OCI-LY1 (cell line): ENCODE measurements around the gene LAMA3.

Experiments
- H2AFZ ChIP-seq: fragments of 200-600 bp; sonication (generic), shearing (Covaris generic); 2 replicates; pipeline ENCODE4 v1.6.0; 2014; ENCODE audit warnings: antibody characterized with exemption, mild to moderate bottlenecking, low read length
- H3F3A ChIP-seq: fragments of 200-600 bp; sonication (generic), shearing (Covaris generic); 2 replicates; pipeline ENCODE4 v1.6.0; 2014; ENCODE audit warnings: mild to moderate bottlenecking, antibody characterized with exemption, low read length, moderate library complexity; ENCODE audit not compliant: insufficient read depth
- H3K27ac ChIP-seq: fragments of 200-600 bp; sonication (generic); 2 replicates; pipeline ENCODE4 v1.5.1; 2014; ENCODE audit warnings: low read length, mixed run types, mild to moderate bottlenecking, low read depth; ENCODE audit not compliant: poor library complexity, severe bottlenecking
- H3K27me3 ChIP-seq: fragments of 200-600 bp; sonication (generic); 2 replicates; pipeline ENCODE4 v1.6.0; 2014; ENCODE audit warnings: antibody characterized with exemption, mild to moderate bottlenecking, low read length, moderate library complexity; ENCODE audit not compliant: insufficient read depth
- H3K36me3 ChIP-seq: fragments of 200-600 bp; sonication (generic); 2 replicates; pipeline ENCODE4 v1.6.1; 2014; ENCODE audit warnings: mild to moderate bottlenecking, antibody characterized with exemption, low read length, moderate library complexity, mixed read lengths; ENCODE audit not compliant: insufficient read depth
- H3K4me1 ChIP-seq: fragments of 200-600 bp; sonication (generic); 2 replicates; pipeline ENCODE4 v1.5.1; 2014; ENCODE audit warnings: mild to moderate bottlenecking, low read length, moderate library complexity; ENCODE audit not compliant: insufficient read depth, severe bottlenecking
- H3K4me2 ChIP-seq: fragments of 200-600 bp; sonication (generic), shearing (Covaris generic); 2 replicates; pipeline ENCODE4 v1.6.1; 2014; ENCODE audit warnings: low read length
- H3K4me3 ChIP-seq: fragments of 200-600 bp; sonication (generic); 2 replicates; pipeline ENCODE4 v1.5.1; 2014; ENCODE audit warnings: low read length, low read depth, mild to moderate bottlenecking, mixed read lengths; ENCODE audit not compliant: poor library complexity, severe bottlenecking
- H3K79me2 ChIP-seq: fragments of 200-600 bp; shearing (Covaris generic); 2 replicates; pipeline ENCODE4 v1.6.1; 2016; ENCODE audit warnings: mixed run types, low read length, mixed read lengths; ENCODE audit not compliant: insufficient read depth
- H3K9ac ChIP-seq: fragments of 200-600 bp; sonication (generic), shearing (Covaris generic); 2 replicates; pipeline ENCODE4 v1.6.1; 2014; ENCODE audit warnings: mild to moderate bottlenecking, low read length, mixed read lengths
- H3K9me2 ChIP-seq: fragments of 200-600 bp; sonication (generic), shearing (Covaris generic); 2 replicates; pipeline ENCODE4 v1.6.1; 2014; ENCODE audit warnings: low read depth, mild to moderate bottlenecking, low read length, mixed read lengths
- H3K9me3 ChIP-seq: fragments of 200-600 bp; shearing (Covaris generic); 2 replicates; pipeline ENCODE4 v1.6.1; 2014; ENCODE audit warnings: low read length, mixed read lengths
- H4K20me1 ChIP-seq: fragments of 200-600 bp; sonication (generic), shearing (Covaris generic); 2 replicates; pipeline ENCODE4 v1.6.0; 2016; ENCODE audit warnings: mild to moderate bottlenecking, low read length; ENCODE audit not compliant: insufficient read depth
- EZH2 ChIP-seq: fragments of 200-600 bp; sonication (generic), shearing (Covaris generic); IDR thresholded peaks from 2 replicates; pipeline ENCODE4 v1.8.0; 2017; ENCODE audit warnings: borderline replicate concordance, mixed run types, mild to moderate bottlenecking, antibody characterized with exemption, low read length, moderate library complexity, mixed read lengths
- TF ChIP-seq, protein P1 (sequence below): fragments of 200-600 bp; sonication (generic), shearing (Covaris generic); IDR thresholded peaks from 2 replicates; pipeline ENCODE4 v1.5.1; 2017; ENCODE audit warnings: mild to moderate bottlenecking, antibody characterized with exemption, low read length, moderate library complexity, mixed read lengths

The LAMA3 gene

DNA sequence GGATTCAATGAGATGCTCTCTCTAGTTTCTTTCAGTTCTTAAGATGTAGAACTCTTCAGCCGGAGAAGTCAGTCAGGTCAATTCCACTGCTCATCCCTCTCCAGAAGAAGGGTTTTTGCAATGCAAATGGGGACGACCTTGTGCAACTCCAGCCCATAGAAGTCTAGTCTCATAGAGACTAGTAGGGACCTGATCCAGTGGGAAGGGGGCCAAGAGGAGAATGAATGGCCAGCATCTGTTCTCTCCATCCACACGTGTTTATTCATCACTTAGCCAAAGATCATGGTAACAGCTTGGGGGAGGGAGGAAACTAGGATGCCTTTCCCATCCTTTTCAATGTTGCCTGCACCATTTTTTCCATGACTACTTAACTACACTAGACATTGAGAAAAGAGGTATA, 120.2 kb downstream of the LAMA3 start:
- no peak overlapping the region for H2AFZ ChIP-seq
- no peaks in the 10 kb centered on the region for H3K9me2 ChIP-seq
- H3F3A ChIP-seq: no peaks in the 10 kb centered on the region
- no peak overlapping the region for H3K9ac ChIP-seq
- no peak overlapping the region for H3K4me2 ChIP-seq
- no peak overlapping the region for H3K4me3 ChIP-seq
- no peak for TF ChIP-seq EZH2
- TF ChIP-seq, protein P1, sequence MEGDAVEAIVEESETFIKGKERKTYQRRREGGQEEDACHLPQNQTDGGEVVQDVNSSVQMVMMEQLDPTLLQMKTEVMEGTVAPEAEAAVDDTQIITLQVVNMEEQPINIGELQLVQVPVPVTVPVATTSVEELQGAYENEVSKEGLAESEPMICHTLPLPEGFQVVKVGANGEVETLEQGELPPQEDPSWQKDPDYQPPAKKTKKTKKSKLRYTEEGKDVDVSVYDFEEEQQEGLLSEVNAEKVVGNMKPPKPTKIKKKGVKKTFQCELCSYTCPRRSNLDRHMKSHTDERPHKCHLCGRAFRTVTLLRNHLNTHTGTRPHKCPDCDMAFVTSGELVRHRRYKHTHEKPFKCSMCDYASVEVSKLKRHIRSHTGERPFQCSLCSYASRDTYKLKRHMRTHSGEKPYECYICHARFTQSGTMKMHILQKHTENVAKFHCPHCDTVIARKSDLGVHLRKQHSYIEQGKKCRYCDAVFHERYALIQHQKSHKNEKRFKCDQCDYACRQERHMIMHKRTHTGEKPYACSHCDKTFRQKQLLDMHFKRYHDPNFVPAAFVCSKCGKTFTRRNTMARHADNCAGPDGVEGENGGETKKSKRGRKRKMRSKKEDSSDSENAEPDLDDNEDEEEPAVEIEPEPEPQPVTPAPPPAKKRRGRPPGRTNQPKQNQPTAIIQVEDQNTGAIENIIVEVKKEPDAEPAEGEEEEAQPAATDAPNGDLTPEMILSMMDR: no peak
- H3K27me3 ChIP-seq: 0 out of 2 replicates have a peak, but pooled peaks cover 3% of the 10 kb centered on the region
- H3K27ac ChIP-seq: no peak overlapping the region
- no peaks in the 10 kb centered on the region for H3K4me1 ChIP-seq
- H3K36me3 ChIP-seq: no peaks in the 10 kb centered on the region
- no peaks in the 10 kb centered on the region for H3K9me3 ChIP-seq
- no peaks in the 10 kb centered on the region for H3K79me2 ChIP-seq
- H4K20me1 ChIP-seq: no peaks in the 10 kb centered on the region

DNA sequence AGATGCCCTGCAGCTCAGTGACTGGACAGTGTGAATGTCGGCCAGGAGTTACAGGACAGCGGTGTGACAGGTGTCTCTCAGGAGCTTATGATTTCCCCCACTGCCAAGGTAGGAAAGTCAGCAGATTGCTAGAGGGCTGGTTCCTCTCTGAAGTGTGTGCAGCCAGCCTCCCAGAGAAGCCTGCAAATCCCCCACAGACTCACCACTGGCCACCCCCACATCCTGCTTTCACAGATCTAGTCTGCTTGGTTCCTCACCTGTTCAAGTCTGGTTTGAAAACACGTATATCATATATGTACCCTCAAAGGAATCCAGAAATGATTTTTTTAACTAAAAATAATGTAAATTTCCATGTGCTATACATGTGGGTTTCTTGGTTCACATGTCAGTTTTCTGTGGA, 121.1 kb downstream of the LAMA3 start:
- no peak overlapping the region for H2AFZ ChIP-seq
- H3K9me2 ChIP-seq: no peaks in the 10 kb centered on the region
- no peak overlapping the region for H3K4me2 ChIP-seq
- H3K27ac ChIP-seq: no peak overlapping the region
- no peaks in the 10 kb centered on the region for H3K9me3 ChIP-seq
- H3K27me3 ChIP-seq: 0 out of 2 replicates have a peak, but pooled peaks cover 3% of the 10 kb centered on the region
- H3K79me2 ChIP-seq: no peaks in the 10 kb centered on the region
- H3K36me3 ChIP-seq: no peaks in the 10 kb centered on the region
- no peaks in the 10 kb centered on the region for H4K20me1 ChIP-seq
- no peak overlapping the region for H3K9ac ChIP-seq
- no peaks in the 10 kb centered on the region for H3F3A ChIP-seq
- TF ChIP-seq EZH2: no peak
- TF ChIP-seq, protein P1: no peak
- no peak overlapping the region for H3K4me3 ChIP-seq
- no peaks in the 10 kb centered on the region for H3K4me1 ChIP-seq

DNA sequence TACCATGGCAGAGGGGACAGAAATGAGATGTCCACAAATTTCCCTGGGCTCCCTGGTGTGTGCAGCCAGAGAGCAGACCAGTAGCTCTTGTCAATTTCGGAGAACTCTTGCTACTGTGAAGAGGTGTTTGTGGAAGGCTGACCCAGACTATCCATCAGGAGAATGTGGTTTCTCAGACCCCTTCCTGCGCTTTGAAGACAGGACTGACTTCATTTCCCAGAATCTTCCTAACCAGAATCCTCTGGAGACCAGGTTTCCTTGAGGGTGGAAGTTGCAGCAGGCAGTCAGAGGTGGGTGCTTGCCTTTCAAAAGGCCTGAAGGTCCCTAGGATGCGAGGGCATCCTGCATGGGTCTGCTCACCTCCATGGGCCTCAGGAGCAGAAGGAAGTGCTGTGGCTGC, 121.9 kb downstream of the LAMA3 start:
- Histone ChIP-seq H3K36me3 (no peaks in the 10 kb centered on the region), H4K20me1 (no peaks in the 10 kb centered on the region), H3K9me2 (no peaks in the 10 kb centered on the region), H3K79me2 (no peaks in the 10 kb centered on the region), H3K9ac (no peak overlapping the region), H3F3A (no peaks in the 10 kb centered on the region), H3K9me3 (no peaks in the 10 kb centered on the region), H3K27me3 (0 out of 2 replicates have a peak, but pooled peaks cover 3% of the 10 kb centered on the region), H3K4me2 (no peak overlapping the region), H3K4me3 (no peak overlapping the region), H3K4me1 (no peaks in the 10 kb centered on the region), H3K27ac (no peak overlapping the region), H2AFZ (no peak overlapping the region)
- TF ChIP-seq, protein P1: no peak
- no peak for TF ChIP-seq EZH2
